GM11168 (cell line): Measurements from ENCODE around the gene U2AF1L4.
"Not testable (repeated sequence)": the region's sequence is repeated elsewhere in the genome, so short reads cannot be mapped to it uniquely, and the experiment has no call there.

Experiments used
- in situ Hi-C: fragments of 300-500 bp; cut with MboI; formaldehyde crosslinking; loops from one replicate; pipeline ENCODE4 v1.12.0; 2022; ENCODE audit warnings: low sequenced_read_pairs; ENCODE audit not compliant: unreplicated experiment

The U2AF1L4 gene

GRCh38 chr19:35729021-35729420 is 16.2 kb downstream of the U2AF1L4 start:
- in situ Hi-C loops: no loop called here

GRCh38 chr19:35727956-35728706 is 17.1 kb downstream of the U2AF1L4 start:
- in situ Hi-C loops: no loop called here

- in situ Hi-C loops: no loop called here
Observed at GRCh38 chr19:35727053-35727955, 17.9 kb downstream of the U2AF1L4 start.

GRCh38 chr19:35725216-35725861 is 19.9 kb downstream of the U2AF1L4 start:
- in situ Hi-C loops: no loop called here

- in situ Hi-C loops: no loop called here
Observed at GRCh38 chr19:35724560-35724959, 20.7 kb downstream of the U2AF1L4 start.

- in situ Hi-C loops: not testable (repeated sequence)
Observed at GRCh38 chr19:35724132-35724531, 21.1 kb downstream of the U2AF1L4 start.

- in situ Hi-C loops: no loop called here
Observed at GRCh38 chr19:35723671-35724070, 21.5 kb downstream of the U2AF1L4 start.

GRCh38 chr19:35722897-35723296 is 22.3 kb downstream of the U2AF1L4 start:
- in situ Hi-C loops: no loop called here

GRCh38 chr19:35722461-35722860 is 22.8 kb downstream of the U2AF1L4 start:
- in situ Hi-C loops: no loop called here

GRCh38 chr19:35721374-35721773 is 23.8 kb downstream of the U2AF1L4 start:
- in situ Hi-C loops: no loop called here

GRCh38 chr19:35720648-35721047 is 24.6 kb downstream of the U2AF1L4 start:
- in situ Hi-C loops: no loop called here

GRCh38 chr19:35720163-35720524 is 25.1 kb downstream of the U2AF1L4 start:
- in situ Hi-C loops: no loop called here

- in situ Hi-C loops: no loop called here
Observed at GRCh38 chr19:35719402-35720162, 25.6 kb downstream of the U2AF1L4 start.

- in situ Hi-C loops: no loop called here
Observed at GRCh38 chr19:35718345-35719041, 26.7 kb downstream of the U2AF1L4 start.

- in situ Hi-C loops: no loop called here
Observed at GRCh38 chr19:35717665-35718344, 27.4 kb downstream of the U2AF1L4 start, which contains the start of gene KMT2B. TSS of gene KMT2B (plus strand) at chr19:35718003. CDS start at chr19:35718019, 16 bp downstream.

GRCh38 chr19:35716801-35717664 is 28.2 kb downstream of the U2AF1L4 start:
- in situ Hi-C loops: no loop called here

GRCh38 chr19:35715981-35716800 is 29.0 kb downstream of the U2AF1L4 start:
- in situ Hi-C loops: no loop called here
